Chondrocyte (in vitro differentiated cells): ENCODE data around the gene EVI5. TPM values are rescaled to one million over a fixed set of nuclear protein-coding genes. Genes with fewer than 3 reads are reported as not detected.
A peak's percentile ranks its signal among the peaks of the same experiment; 100 is the strongest.

ENCODE experiments used
- DNase-seq: peaks from one replicate; pipeline ENCODE4 v3.0.0; 2021; ENCODE audit warnings: mixed read lengths, low spot score
- H3K27ac Mint-ChIP-seq: one replicate; pipeline ENCODE4 v1.8.0; 2021; ENCODE audit warnings: mild to moderate bottlenecking, moderate library complexity, mixed read lengths; ENCODE audit not compliant: unreplicated experiment
- H3K27me3 Mint-ChIP-seq: 2 replicates; pipeline ENCODE4 v1.8.0; 2021; ENCODE audit warnings: low read depth, mixed read lengths
- H3K36me3 Mint-ChIP-seq: 2 replicates; pipeline ENCODE4 v1.8.0; 2021; ENCODE audit warnings: low read depth, mixed read lengths
- H3K4me1 Mint-ChIP-seq: 2 replicates; pipeline ENCODE4 v1.8.0; 2021; ENCODE audit warnings: low read depth, mild to moderate bottlenecking, mixed read lengths
- H3K4me3 Mint-ChIP-seq: one replicate; pipeline ENCODE4 v1.8.0; 2021; ENCODE audit warnings: mild to moderate bottlenecking, moderate library complexity, mixed read lengths; ENCODE audit not compliant: unreplicated experiment
- H3K9me3 Mint-ChIP-seq: 2 replicates; pipeline ENCODE4 v1.8.0; 2021; ENCODE audit warnings: low read depth, mixed read lengths
- total RNA-seq: library from RNA; stranded (reverse); gene quantifications from 3 replicates; pipeline ENCODE4 v1.2.1, GENCODE V29; 2021
- TF ChIP-seq, protein P1 (sequence below): fragments of 200-600 bp; sonication (generic); IDR thresholded peaks from 2 replicates; pipeline ENCODE4 v1.5.0; 2021; ENCODE audit warnings: antibody characterized with exemption, mild to moderate bottlenecking, moderate library complexity

Gene EVI5
- total RNA-seq, 1 donor from 2014 or later, result 66.8 TPM

DNA sequence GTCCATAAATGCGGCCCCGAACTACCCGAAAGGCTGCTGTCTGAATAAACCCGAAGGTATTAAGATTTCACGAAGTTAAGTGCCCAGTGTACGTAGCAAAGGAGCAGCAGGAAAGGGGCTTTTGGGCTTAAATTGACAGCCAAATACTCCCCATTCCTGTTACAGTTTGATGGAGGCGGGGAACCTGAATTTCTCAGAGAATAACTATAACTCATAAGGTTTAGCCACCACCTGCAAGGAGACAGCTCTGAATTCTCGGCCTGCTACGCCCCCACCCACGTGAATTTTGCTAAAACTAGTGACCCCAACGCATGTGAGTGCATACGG, 303.3 kb downstream of the EVI5 start:
- Mint-ChIP-seq H3K27ac (no peak overlapping the region), H3K9me3 (no peaks in the 10 kb centered on the region), H3K36me3 (peaks cover 8% of the 10 kb centered on the region), H3K27me3 (peaks cover 76% of the 10 kb centered on the region), H3K4me3 (no peak overlapping the region), H3K4me1 (peaks cover 46% of the 10 kb centered on the region)
- TF ChIP-seq, protein P1, sequence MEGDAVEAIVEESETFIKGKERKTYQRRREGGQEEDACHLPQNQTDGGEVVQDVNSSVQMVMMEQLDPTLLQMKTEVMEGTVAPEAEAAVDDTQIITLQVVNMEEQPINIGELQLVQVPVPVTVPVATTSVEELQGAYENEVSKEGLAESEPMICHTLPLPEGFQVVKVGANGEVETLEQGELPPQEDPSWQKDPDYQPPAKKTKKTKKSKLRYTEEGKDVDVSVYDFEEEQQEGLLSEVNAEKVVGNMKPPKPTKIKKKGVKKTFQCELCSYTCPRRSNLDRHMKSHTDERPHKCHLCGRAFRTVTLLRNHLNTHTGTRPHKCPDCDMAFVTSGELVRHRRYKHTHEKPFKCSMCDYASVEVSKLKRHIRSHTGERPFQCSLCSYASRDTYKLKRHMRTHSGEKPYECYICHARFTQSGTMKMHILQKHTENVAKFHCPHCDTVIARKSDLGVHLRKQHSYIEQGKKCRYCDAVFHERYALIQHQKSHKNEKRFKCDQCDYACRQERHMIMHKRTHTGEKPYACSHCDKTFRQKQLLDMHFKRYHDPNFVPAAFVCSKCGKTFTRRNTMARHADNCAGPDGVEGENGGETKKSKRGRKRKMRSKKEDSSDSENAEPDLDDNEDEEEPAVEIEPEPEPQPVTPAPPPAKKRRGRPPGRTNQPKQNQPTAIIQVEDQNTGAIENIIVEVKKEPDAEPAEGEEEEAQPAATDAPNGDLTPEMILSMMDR, result no peak
- no peak for DNase-seq

DNA sequence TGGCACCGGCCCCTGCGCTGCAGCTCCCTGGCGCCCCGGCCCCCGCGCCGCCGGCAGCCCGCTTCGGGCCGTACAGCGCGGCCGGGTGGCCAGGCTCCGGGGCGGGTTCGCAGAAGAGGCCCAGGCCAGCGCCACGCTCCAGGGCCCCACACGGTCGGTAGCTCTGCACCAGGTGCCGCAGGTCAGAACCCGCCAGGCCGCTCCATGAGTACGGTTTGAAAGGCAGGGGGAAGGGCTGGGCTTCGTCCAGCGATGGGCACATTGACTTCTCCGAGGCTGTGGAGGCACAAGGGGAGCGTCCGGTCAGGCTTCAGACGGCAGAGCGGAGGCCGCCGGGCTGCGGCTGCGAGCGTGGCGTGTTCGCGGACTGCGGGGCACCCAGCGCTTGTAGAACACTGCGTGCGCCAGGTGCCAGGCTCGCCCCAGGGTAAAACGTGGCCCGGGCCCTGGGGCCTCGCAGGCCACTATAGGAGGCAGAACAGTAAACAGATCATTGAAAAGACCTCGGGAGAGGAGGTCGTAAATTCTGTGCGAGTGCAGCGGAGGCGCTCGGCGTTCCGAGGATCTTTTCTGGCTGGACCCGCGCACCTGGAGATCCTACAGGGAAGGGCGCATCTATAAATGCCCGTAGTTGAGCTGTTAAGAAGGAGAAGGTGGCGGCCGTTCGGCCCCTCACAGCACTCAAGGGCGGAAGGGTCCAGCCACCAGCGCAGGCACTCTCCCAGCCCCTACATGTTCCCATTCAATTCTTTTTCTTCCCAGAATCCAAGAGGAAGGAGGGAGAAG, 303.9 kb downstream of the EVI5 start:
- TF ChIP-seq, protein P1, result no peak

DNA sequence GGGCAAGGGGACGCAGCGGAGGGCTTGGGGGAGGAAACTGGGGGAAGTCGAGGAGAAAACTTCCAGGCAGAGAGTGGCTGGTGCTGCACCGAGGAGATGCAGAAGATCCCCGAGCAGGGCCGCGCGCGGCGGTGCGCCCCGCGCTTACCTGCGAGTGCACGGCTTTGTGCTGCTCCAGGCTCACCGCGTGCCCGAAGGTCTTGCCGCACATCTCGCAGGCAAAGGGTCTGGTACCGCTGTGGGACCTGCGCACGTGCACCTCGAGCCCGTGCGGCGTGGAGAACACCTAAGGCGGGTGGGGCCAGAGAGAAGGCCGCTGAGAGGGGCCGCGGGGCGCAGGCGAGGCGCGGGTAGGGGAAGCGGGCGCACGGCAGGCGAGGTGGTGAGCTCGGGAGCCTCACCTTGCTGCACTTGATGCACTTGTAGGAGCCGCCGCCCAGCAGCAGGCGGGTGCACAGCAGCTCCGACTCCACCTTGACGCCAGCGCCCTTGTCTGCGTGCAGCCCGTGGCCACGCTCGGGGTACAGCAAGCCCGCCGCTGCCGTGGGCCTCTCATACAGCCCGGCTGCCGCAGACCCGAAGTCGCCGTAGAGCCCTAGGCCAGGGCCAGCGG, 304.6 kb downstream of the EVI5 start:
- H3K9me3 Mint-ChIP-seq, result no peaks in the 10 kb centered on the region
- H3K27ac Mint-ChIP-seq, result no peak overlapping the region
- peak overlapping the region; percentile 22 for H3K4me3 Mint-ChIP-seq
- H3K27me3 Mint-ChIP-seq, result peaks cover 80% of the 10 kb centered on the region
- peak; percentile 90 for DNase-seq
- H3K36me3 Mint-ChIP-seq, result peaks cover 11% of the 10 kb centered on the region
- TF ChIP-seq, protein P1, result no peak
- H3K4me1 Mint-ChIP-seq, result peaks cover 41% of the 10 kb centered on the region

More for the DNA sequence above, 303.9 kb downstream of the EVI5 start:
- no peaks in the 10 kb centered on the region for H3K9me3 Mint-ChIP-seq
- peak; percentile 77 for DNase-seq
- peaks cover 8% of the 10 kb centered on the region for H3K36me3 Mint-ChIP-seq
- H3K4me3 Mint-ChIP-seq, result peak overlapping the region; percentile 50
- H3K4me1 Mint-ChIP-seq, result peaks cover 43% of the 10 kb centered on the region
- peaks cover 77% of the 10 kb centered on the region for H3K27me3 Mint-ChIP-seq
- H3K27ac Mint-ChIP-seq, result no peak overlapping the region

DNA sequence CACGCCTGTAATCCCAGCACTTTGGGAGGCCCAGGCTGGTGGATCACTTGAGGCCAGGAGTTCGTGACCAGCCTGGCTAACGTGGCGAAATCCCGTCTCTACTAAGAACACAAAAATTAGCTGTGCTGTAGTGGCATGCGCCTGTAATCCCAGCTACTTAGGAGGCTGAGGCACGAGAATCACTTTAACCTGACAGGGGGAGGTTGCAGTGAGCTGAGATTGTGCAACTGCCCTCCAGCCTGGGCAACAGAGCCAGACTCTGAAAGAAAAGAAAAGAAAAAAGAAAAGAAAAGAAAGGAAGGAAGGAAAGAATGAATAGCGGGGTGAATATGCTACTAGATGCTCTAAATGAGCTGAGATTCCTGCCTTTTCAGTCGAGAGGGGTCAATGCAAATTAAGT, 305.3 kb downstream of the EVI5 start:
- TF ChIP-seq, protein P1, result no peak
- Mint-ChIP-seq H3K4me1 (peaks cover 36% of the 10 kb centered on the region), H3K36me3 (peaks cover 11% of the 10 kb centered on the region), H3K4me3 (peak overlapping the region; percentile 22), H3K27me3 (peaks cover 76% of the 10 kb centered on the region), H3K27ac (no peak overlapping the region), H3K9me3 (no peaks in the 10 kb centered on the region)
- no peak for DNase-seq

DNA sequence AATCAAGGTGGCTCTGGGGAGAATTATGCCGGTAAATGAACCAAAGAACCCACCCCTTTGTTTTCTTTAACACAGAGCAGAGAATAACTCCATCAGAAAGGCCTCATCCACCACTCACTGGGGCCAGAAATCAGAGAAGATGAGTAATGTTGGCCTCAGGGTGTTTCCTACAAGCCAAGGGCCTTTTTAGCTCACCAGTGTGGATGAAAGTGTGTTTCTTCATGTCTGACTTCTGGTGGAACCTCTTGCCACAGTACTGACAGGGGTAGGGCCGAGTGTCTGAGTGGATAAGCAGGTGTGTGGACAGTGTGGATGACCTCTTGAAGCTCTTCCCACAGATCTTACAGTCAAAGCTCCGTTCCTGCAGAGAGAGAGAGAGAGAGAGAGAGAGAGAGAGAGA, 306.5 kb downstream of the EVI5 start:
- Mint-ChIP-seq H3K4me3 (no peak overlapping the region), H3K4me1 (peaks cover 26% of the 10 kb centered on the region), H3K27ac (no peak overlapping the region), H3K27me3 (peaks cover 70% of the 10 kb centered on the region), H3K36me3 (peaks cover 8% of the 10 kb centered on the region), H3K9me3 (no peaks in the 10 kb centered on the region)
- TF ChIP-seq, protein P1, result no peak
- no peak for DNase-seq
